ENCODE data around the gene MRS2.
A peak's percentile ranks its signal among the peaks of the same experiment; 100 is the strongest.

MRS2 gene

GRCh38 chr6:24391756-24392405 is 10.9 kb upstream of the MRS2 start:
- TF ChIP-seq GLIS3 (CRISPR knock-in tag; IDR thresholded peaks at IDR 0.05) (no peak), PPARA (CRISPR knock-in tag; IDR thresholded peaks at IDR 0.05; ENCODE audit: borderline replicate concordance) (no peak), ESRRG (CRISPR knock-in tag; IDR thresholded peaks at IDR 0.05) (no peak), CSDC2 (CRISPR knock-in tag; IDR thresholded peaks at IDR 0.05) (no peak), ISL1 (CRISPR knock-in tag; IDR thresholded peaks at IDR 0.05) (no peak), SNAI2 (CRISPR knock-in tag; IDR thresholded peaks at IDR 0.05) (no peak)
- no peak for ATAC-seq

- no peak for ATAC-seq
Measured at GRCh38 chr6:24394061-24394779, 8.5 kb upstream of the MRS2 start.

GRCh38 chr6:24394780-24395437 is 7.8 kb upstream of the MRS2 start:
- ATAC-seq = no peak
- TF ChIP-seq CREB5 (CRISPR knock-in tag; IDR thresholded peaks at IDR 0.05; ENCODE audit: low read depth) = no peak
- no peak for TF ChIP-seq OSR1 (CRISPR knock-in tag; IDR thresholded peaks at IDR 0.05)
- no peak for TF ChIP-seq CSDC2 (CRISPR knock-in tag; IDR thresholded peaks at IDR 0.05)
- TF ChIP-seq TSHZ2 (CRISPR knock-in tag; IDR thresholded peaks at IDR 0.05) = no peak
- no peak for TF ChIP-seq PATZ1 (CRISPR knock-in tag; IDR thresholded peaks at IDR 0.05; ENCODE audit: borderline replicate concordance)
- TF ChIP-seq ZFP30 (CRISPR knock-in tag; IDR thresholded peaks at IDR 0.05) = no peak
- no peak for TF ChIP-seq ZNF565 (CRISPR knock-in tag; conservative IDR thresholded peaks at IDR 0.05; ENCODE audit: low read depth)
- no peak for TF ChIP-seq ZNF70 (CRISPR knock-in tag; IDR thresholded peaks at IDR 0.05)
- no peak for TF ChIP-seq ESRRG (CRISPR knock-in tag; IDR thresholded peaks at IDR 0.05)
- TF ChIP-seq ZFP3 (CRISPR knock-in tag; IDR thresholded peaks at IDR 0.05) = no peak
- no peak for TF ChIP-seq ZC3H10 (CRISPR knock-in tag; IDR thresholded peaks at IDR 0.05)

More at GRCh38 chr6:24394061-24394779, 8.5 kb upstream of the MRS2 start:
- TF ChIP-seq CREB5 (CRISPR knock-in tag; IDR thresholded peaks at IDR 0.05; ENCODE audit: low read depth) = no peak
- TF ChIP-seq CSRNP3 (CRISPR knock-in tag; IDR thresholded peaks at IDR 0.05) = peak; percentile 44; the same call in 1 of the 2 replicates
- TF ChIP-seq TCF4 (CRISPR knock-in tag; IDR thresholded peaks at IDR 0.05; ENCODE audit: borderline replicate concordance) = peak; percentile 90
- TF ChIP-seq ARNTL (CRISPR knock-in tag; IDR thresholded peaks at IDR 0.05; ENCODE audit: borderline replicate concordance, low read depth) = no peak
- peak; percentile 80 for TF ChIP-seq TSHZ2 (CRISPR knock-in tag; IDR thresholded peaks at IDR 0.05)

Data from SK-N-SH treated with all-trans-retinoic acid at 6 μM for 48 hours (cell line).